Measurements from ENCODE around the gene PIKFYVE. TPM values are rescaled to one million over a fixed set of nuclear protein-coding genes. Genes with fewer than 3 reads are reported as not detected.

Gene PIKFYVE
- total and polyA plus RNA-seq, 11 donors, result 4.2 to 31.4 (median 20.2) TPM

GRCh38 chr2:208254118-208254870 lies 11.8 kb upstream of the PIKFYVE start:
- Histone ChIP-seq H3K27me3 (no peaks in the 10 kb centered on the region), H3K4me3 (peak overlapping the region; percentile 73 to 96 (median 84)), H3K4me1 (peaks cover 0 to 55% (median 21%) of the 10 kb centered on the region in 12 donors), H3K9me3 (no peaks in the 10 kb centered on the region), H3K27ac (peak overlapping the region; percentile 51 to 95 (median 84)), H3K36me3 (peaks cover 0 to 40% (median 34%) of the 10 kb centered on the region in 9 donors)
- peak; percentile 83 to 91 (median 86) for DNase-seq
- peak; percentile 82 to 85 (median 83) for ATAC-seq
- 0 to 1% (median 0%) methylated on average over 21 to 36 of the region's 36 CpGs for WGBS, 4 donors
- intact Hi-C loops (cut with DNase I), result loop anchor here in 6 of 10 donors (1.0 to 5.0 kb wide), 4 partner anchors 67 to 82 kb away; no protein-coding TSS in a partner anchor
- no peak for TF ChIP-seq POLR2A (IDR thresholded peaks at IDR 0.05)
- TF ChIP-seq CTCF (IDR thresholded peaks at IDR 0.05), result peak; percentile 67 to 84 (median 76)

- intact Hi-C loops (cut with DNase I), result loop anchor here in 6 of 10 donors (1.0 to 5.0 kb wide), 4 partner anchors 66 to 83 kb away; no protein-coding TSS in a partner anchor
Measured at GRCh38 chr2:208254871-208255556, 11.0 kb upstream of the PIKFYVE start, which contains the start of gene IDH1. Gene IDH1, minus strand, starts transcription at chr2:208255071. Its CDS starts 3,520 bp downstream, at chr2:208251551.

GRCh38 chr2:208255557-208256106 lies 10.4 kb upstream of the PIKFYVE start:
- no peak for ATAC-seq
- TF ChIP-seq CTCF (IDR thresholded peaks at IDR 0.05) (peak in 3 of 12 donors; percentile 2 to 8 (median 8)), POLR2A (IDR thresholded peaks at IDR 0.05) (no peak)
- peaks cover 0 to 42% (median 21%) of the 10 kb centered on the region in 12 donors for H3K4me1 ChIP-seq
- WGBS, 4 donors, result 46 to 49% (median 47%) methylated on average over 13 of the region's 13 CpGs
- DNase-seq, result no peak
- no peaks in the 10 kb centered on the region for H3K9me3 ChIP-seq
- intact Hi-C loops (cut with DNase I), result loop anchor here in 1 of 10 donors (2.0 kb wide), 1 partner anchor 65 kb away; no protein-coding TSS in a partner anchor
- H3K4me3 ChIP-seq, result peak overlapping the region; percentile 73 to 96 (median 84)
- H3K27ac ChIP-seq, result peak overlapping the region; percentile 14 to 95 (median 84)
- peaks cover 0 to 26% (median 20%) of the 10 kb centered on the region in 9 donors for H3K36me3 ChIP-seq
- H3K27me3 ChIP-seq, result no peaks in the 10 kb centered on the region

More at GRCh38 chr2:208254871-208255556, 11.0 kb upstream of the PIKFYVE start, which contains the start of gene IDH1:
- H3K4me1 ChIP-seq, result peaks cover 0 to 48% (median 21%) of the 10 kb centered on the region in 12 donors
- TF ChIP-seq CTCF (IDR thresholded peaks at IDR 0.05) (peak in 11 of 12 donors; percentile 22 to 60 (median 42)), POLR2A (IDR thresholded peaks at IDR 0.05) (peak in 1 of 2 donors; percentile 52)
- no peaks in the 10 kb centered on the region for H3K27me3 ChIP-seq
- H3K9me3 ChIP-seq, result no peaks in the 10 kb centered on the region
- peak within 1 kb of the TSS; percentile 51 to 95 (median 84) for H3K27ac ChIP-seq
- WGBS, 4 donors, result 0 to 1% (median 0%) methylated on average over 22 to 48 of the region's 48 CpGs
- DNase-seq, result peak; percentile 96 to 98 (median 97)
- ATAC-seq, result peak; percentile 96 to 97 (median 96)
- H3K36me3 ChIP-seq, result peaks cover 0 to 32% (median 26%) of the 10 kb centered on the region in 9 donors
- H3K4me3 ChIP-seq, result peak within 1 kb of the TSS; percentile 73 to 96 (median 84)

All from heart left ventricle (tissue), 16 donors.